HG03103 (cell line): ENCODE measurements around the gene PTPRS.
"Not testable (repeated sequence)": the region's sequence is repeated elsewhere in the genome, so short reads cannot be mapped to it uniquely, and the experiment has no call there.

Experiments
- ATAC-seq: cut with Tn5 transposase; IDR thresholded peaks from one replicate; pipeline ENCODE4 v1.9.1; 2021; ENCODE audit warnings: low read depth; ENCODE audit not compliant: unreplicated experiment

Gene PTPRS

GRCh38 chr19:5340637-5341447, at the start of gene PTPRS:
Gene PTPRS, minus strand, starts transcription at chr19:5340812. Its CDS starts 54,672 bp downstream, at chr19:5286140.
- ATAC-seq, result no peak

- ATAC-seq, result no peak
Measured at GRCh38 chr19:5389353-5389752, 48.7 kb upstream of the PTPRS start.

- no peak for ATAC-seq
Measured at GRCh38 chr19:5387472-5387871, 46.9 kb upstream of the PTPRS start.

- ATAC-seq, result no peak
Measured at GRCh38 chr19:5386841-5387240, 46.2 kb upstream of the PTPRS start.

GRCh38 chr19:5381197-5381596, 40.6 kb upstream of the PTPRS start:
- not testable (repeated sequence) for ATAC-seq

GRCh38 chr19:5380215-5380919, 39.8 kb upstream of the PTPRS start:
- no peak for ATAC-seq

- no peak for ATAC-seq
Measured at GRCh38 chr19:5376928-5377327, 36.3 kb upstream of the PTPRS start.

- no peak for ATAC-seq
Measured at GRCh38 chr19:5372572-5373200, 32.1 kb upstream of the PTPRS start.

- ATAC-seq, result no peak
Measured at GRCh38 chr19:5369962-5370367, 29.4 kb upstream of the PTPRS start.

- no peak for ATAC-seq
Measured at GRCh38 chr19:5369304-5369703, 28.7 kb upstream of the PTPRS start.

- ATAC-seq, result no peak
Measured at GRCh38 chr19:5367530-5368133, 27.0 kb upstream of the PTPRS start.

- ATAC-seq, result no peak
Measured at GRCh38 chr19:5365905-5366304, 25.3 kb upstream of the PTPRS start.

- ATAC-seq, result no peak
Measured at GRCh38 chr19:5364674-5365073, 24.1 kb upstream of the PTPRS start.

GRCh38 chr19:5361839-5362238, 21.2 kb upstream of the PTPRS start:
- not testable (repeated sequence) for ATAC-seq

- no peak for ATAC-seq
Measured at GRCh38 chr19:5361407-5361806, 20.8 kb upstream of the PTPRS start.

- ATAC-seq, result no peak
Measured at GRCh38 chr19:5360003-5360780, 19.6 kb upstream of the PTPRS start.

GRCh38 chr19:5358173-5358800, 17.7 kb upstream of the PTPRS start:
- ATAC-seq, result no peak

- no peak for ATAC-seq
Measured at GRCh38 chr19:5357584-5357983, 17.0 kb upstream of the PTPRS start.

- no peak for ATAC-seq
Measured at GRCh38 chr19:5356918-5357317, 16.3 kb upstream of the PTPRS start.

- no peak for ATAC-seq
Measured at GRCh38 chr19:5356428-5356827, 15.8 kb upstream of the PTPRS start.
